ENCODE measurements around the gene DEF6. TPM values are rescaled to one million over a fixed set of nuclear protein-coding genes. Genes with fewer than 3 reads are reported as not detected.

Gene DEF6
- total and polyA plus RNA-seq, 2 donors from 2014 or later: 2.7 to 16.3 TPM

- Histone ChIP-seq H3K9ac (ENCODE audit: low read length in 3 of 3) (no peak overlapping the region), H3K9me3 (ENCODE audit: control insufficient read depth in 2 of 3, insufficient read depth in 1 of 3, low read length in 3 of 3) (no peaks in the 10 kb centered on the region), H3K4me3 (ENCODE audit: low read length in 3 of 3) (no peak overlapping the region), H3K27ac (ENCODE audit: low read depth in 2 of 2, low read length in 2 of 2) (no peak overlapping the region), H3K27me3 (ENCODE audit: control insufficient read depth, insufficient read depth, low read length) (no peaks in the 10 kb centered on the region), H3K36me3 (ENCODE audit: control insufficient read depth in 2 of 3, insufficient read depth in 3 of 3, low read length in 3 of 3) (no peaks in the 10 kb centered on the region), H3K4me1 (ENCODE audit: control insufficient read depth in 2 of 3, insufficient read depth in 2 of 3, low read depth in 1 of 3, low read length in 3 of 3) (peaks cover 0 to 12% (median 5%) of the 10 kb centered on the region in 3 donors)
- FAIRE-seq (no peak), DNase-seq (no peak)
- TF ChIP-seq, protein P1, sequence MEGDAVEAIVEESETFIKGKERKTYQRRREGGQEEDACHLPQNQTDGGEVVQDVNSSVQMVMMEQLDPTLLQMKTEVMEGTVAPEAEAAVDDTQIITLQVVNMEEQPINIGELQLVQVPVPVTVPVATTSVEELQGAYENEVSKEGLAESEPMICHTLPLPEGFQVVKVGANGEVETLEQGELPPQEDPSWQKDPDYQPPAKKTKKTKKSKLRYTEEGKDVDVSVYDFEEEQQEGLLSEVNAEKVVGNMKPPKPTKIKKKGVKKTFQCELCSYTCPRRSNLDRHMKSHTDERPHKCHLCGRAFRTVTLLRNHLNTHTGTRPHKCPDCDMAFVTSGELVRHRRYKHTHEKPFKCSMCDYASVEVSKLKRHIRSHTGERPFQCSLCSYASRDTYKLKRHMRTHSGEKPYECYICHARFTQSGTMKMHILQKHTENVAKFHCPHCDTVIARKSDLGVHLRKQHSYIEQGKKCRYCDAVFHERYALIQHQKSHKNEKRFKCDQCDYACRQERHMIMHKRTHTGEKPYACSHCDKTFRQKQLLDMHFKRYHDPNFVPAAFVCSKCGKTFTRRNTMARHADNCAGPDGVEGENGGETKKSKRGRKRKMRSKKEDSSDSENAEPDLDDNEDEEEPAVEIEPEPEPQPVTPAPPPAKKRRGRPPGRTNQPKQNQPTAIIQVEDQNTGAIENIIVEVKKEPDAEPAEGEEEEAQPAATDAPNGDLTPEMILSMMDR (IDR thresholded peaks at IDR 0.05; ENCODE audit: borderline replicate concordance, extremely low read depth, insufficient read depth): no peak
- intact Hi-C loops (cut with DNase I): no loop called here
These were observed 35.0 kb upstream of the DEF6 start for GRCh38 chr6:35262596-35262995.

GRCh38 chr6:35264550-35265274, 32.9 kb upstream of the DEF6 start:
- intact Hi-C loops (cut with DNase I): no loop called here
- Histone ChIP-seq H3K4me1 (ENCODE audit: control insufficient read depth in 2 of 3, insufficient read depth in 2 of 3, low read depth in 1 of 3, low read length in 3 of 3) (peaks cover 0 to 8% (median 0%) of the 10 kb centered on the region in 3 donors), H3K27ac (ENCODE audit: low read depth in 2 of 2, low read length in 2 of 2) (no peak overlapping the region), H3K9me3 (ENCODE audit: control insufficient read depth in 2 of 3, insufficient read depth in 1 of 3, low read length in 3 of 3) (no peaks in the 10 kb centered on the region), H3K27me3 (ENCODE audit: control insufficient read depth, insufficient read depth, low read length) (no peaks in the 10 kb centered on the region), H3K9ac (ENCODE audit: low read length in 3 of 3) (no peak overlapping the region), H3K4me3 (ENCODE audit: low read length in 3 of 3) (no peak overlapping the region), H3K36me3 (ENCODE audit: control insufficient read depth in 2 of 3, insufficient read depth in 3 of 3, low read length in 3 of 3) (peaks cover 0 to 2% (median 0%) of the 10 kb centered on the region in 3 donors)
- TF ChIP-seq, protein P1 (IDR thresholded peaks at IDR 0.05; ENCODE audit: borderline replicate concordance, extremely low read depth, insufficient read depth): no peak
- DNase-seq (no peak), FAIRE-seq (no peak)

DNA sequence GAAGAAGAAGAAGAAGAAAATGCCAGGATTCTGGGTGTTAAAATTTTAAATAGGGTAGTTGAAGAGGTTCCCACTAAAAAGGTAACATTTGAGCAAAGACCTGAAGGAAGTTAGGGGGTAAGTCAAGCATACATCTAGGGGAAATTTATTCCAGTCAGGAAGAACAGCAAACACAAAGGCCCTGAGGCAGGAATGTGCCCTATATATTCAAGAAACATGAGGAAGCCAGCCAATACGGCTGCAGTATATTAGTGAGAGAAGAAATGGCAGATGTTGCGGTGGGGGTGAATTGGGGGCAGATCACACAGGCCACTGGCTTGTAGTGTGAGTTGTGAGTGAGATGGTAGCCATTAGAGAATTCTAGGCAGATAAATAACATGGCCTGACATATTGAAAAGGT, 32.1 kb upstream of the DEF6 start:
- peaks cover 0 to 3% (median 0%) of the 10 kb centered on the region in 3 donors for H3K36me3 ChIP-seq (ENCODE audit: control insufficient read depth in 2 of 3, insufficient read depth in 3 of 3, low read length in 3 of 3)
- H3K4me3 ChIP-seq (ENCODE audit: low read length in 3 of 3): no peak overlapping the region
- FAIRE-seq (no peak), DNase-seq (no peak)
- no peaks in the 10 kb centered on the region for H3K9me3 ChIP-seq (ENCODE audit: control insufficient read depth in 2 of 3, insufficient read depth in 1 of 3, low read length in 3 of 3)
- no peak overlapping the region for H3K9ac ChIP-seq (ENCODE audit: low read length in 3 of 3)
- TF ChIP-seq, protein P1 (IDR thresholded peaks at IDR 0.05; ENCODE audit: borderline replicate concordance, extremely low read depth, insufficient read depth): no peak
- peaks cover 0 to 3% (median 0%) of the 10 kb centered on the region in 3 donors for H3K4me1 ChIP-seq (ENCODE audit: control insufficient read depth in 2 of 3, insufficient read depth in 2 of 3, low read depth in 1 of 3, low read length in 3 of 3)
- H3K27me3 ChIP-seq (ENCODE audit: control insufficient read depth, insufficient read depth, low read length): no peaks in the 10 kb centered on the region
- intact Hi-C loops (cut with DNase I): no loop called here
- no peak overlapping the region for H3K27ac ChIP-seq (ENCODE audit: low read depth in 2 of 2, low read length in 2 of 2)
